H1 (cell line): ENCODE results near the gene G2E3.
"Not testable (repeated sequence)": the region's sequence is repeated elsewhere in the genome, so short reads cannot be mapped to it uniquely, and the experiment has no call there.

Source experiments
- EZH2 ChIP-seq: fragments of 200-600 bp; sonication (generic); IDR thresholded peaks from 2 replicates; pipeline ENCODE4 v1.7.1; 2012; ENCODE audit warnings: low read depth, mild to moderate bottlenecking, moderate library complexity, low read length, inconsistent platforms; ENCODE audit not compliant: severe bottlenecking
- KDM5A ChIP-seq: fragments of 200-600 bp; IDR thresholded peaks from 2 replicates; pipeline ENCODE4 v1.7.1; 2012; ENCODE audit warnings: mild to moderate bottlenecking, low read length, inconsistent platforms, mixed read lengths
- SIN3A ChIP-seq, 2 experiments: IDR thresholded peaks in 1 of 2; conservative IDR thresholded peaks in 1 of 2; 2 replicates each; pipeline ENCODE4 v1.6.1; 2011 to 2012; ENCODE audit warnings: low read length in 2 of 2, improper control_type of control experiment in 1 of 2, low read depth in 1 of 2, mild to moderate bottlenecking in 1 of 2
- YY1 ChIP-seq: IDR thresholded peaks from 2 replicates; pipeline ENCODE4 v1.6.1; 2011; ENCODE audit warnings: low read depth, mild to moderate bottlenecking, low read length

DNA sequence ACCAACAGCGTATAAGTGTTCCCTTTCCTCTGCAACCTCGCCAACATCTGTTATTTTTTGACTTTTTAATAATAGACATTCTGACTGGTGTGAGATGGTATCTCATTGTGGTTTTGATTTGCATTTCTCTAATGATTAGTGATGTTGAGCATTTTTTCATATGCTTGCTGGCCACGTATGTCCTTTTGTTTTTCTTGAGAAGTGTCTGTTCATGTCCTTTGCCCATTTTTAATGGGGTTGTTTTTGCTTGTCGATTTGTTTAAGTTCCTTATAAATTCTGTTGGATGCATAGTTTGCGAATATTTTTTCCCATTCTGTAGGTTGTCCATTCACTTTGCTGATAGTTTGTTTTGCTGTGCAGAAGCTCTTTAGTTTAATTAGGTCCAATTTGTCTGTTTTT lies 85.5 kb downstream of the G2E3 start:
- not testable (repeated sequence) for TF ChIP-seq EZH2; YY1; KDM5A; SIN3A (conservative IDR thresholded peaks at IDR 0.05 in 1 of 2, IDR thresholded peaks at IDR 0.05 in 1 of 2; ENCODE audit: low read depth in 1 of 2, low read length in 2 of 2)
